Neuronal stem cell (in vitro differentiated cells): ENCODE data around the gene THNSL1.

ENCODE experiments used
- DNase-seq: peaks from one replicate; pipeline ENCODE4 v3.0.0-alpha.2; 2013; ENCODE audit warnings: low spot score
- H2AFZ ChIP-seq: one replicate; pipeline ENCODE4 v1.6.1; 2013; ENCODE audit warnings: mild to moderate bottlenecking, low read length, inconsistent platforms
- H2AK5ac ChIP-seq: 2 replicates; pipeline ENCODE4 v1.6.1; 2013; ENCODE audit warnings: low read depth, mild to moderate bottlenecking, inconsistent platforms, low read length, moderate library complexity, mixed read lengths
- H2BK120ac ChIP-seq: 2 replicates; pipeline ENCODE4 v1.6.1; 2013; ENCODE audit warnings: low read depth, mild to moderate bottlenecking, inconsistent platforms, low read length, moderate library complexity, mixed read lengths
- H2BK12ac ChIP-seq: one replicate; pipeline ENCODE4 v1.6.1; 2013; ENCODE audit warnings: low read length, inconsistent platforms
- H2BK15ac ChIP-seq: 2 replicates; pipeline ENCODE4 v1.6.1; 2013; ENCODE audit warnings: mild to moderate bottlenecking, low read length, inconsistent platforms, mixed read lengths
- H2BK5ac ChIP-seq: one replicate; pipeline ENCODE4 v1.6.1; 2013; ENCODE audit warnings: inconsistent platforms, mild to moderate bottlenecking, low read length, moderate library complexity
- H3K14ac ChIP-seq: one replicate; pipeline ENCODE4 v1.6.1; 2013; ENCODE audit warnings: low read length, inconsistent platforms
- H3K18ac ChIP-seq: 2 replicates; pipeline ENCODE4 v1.6.1; 2013; ENCODE audit warnings: low read length, inconsistent platforms
- H3K23ac ChIP-seq: 2 replicates; pipeline ENCODE4 v1.6.1; 2013; ENCODE audit warnings: low read depth, mild to moderate bottlenecking, mixed read lengths, low read length, inconsistent platforms; ENCODE audit not compliant: poor library complexity
- H3K27ac ChIP-seq: replicated peaks from 3 replicates; pipeline ENCODE4 v1.5.1; 2013; ENCODE audit warnings: low read length, inconsistent platforms
- H3K27me3 ChIP-seq, 3 experiments: 2 replicates each; pipeline ENCODE4 v1.6.1; 2013; ENCODE audit warnings: low read length in 3 of 3, mild to moderate bottlenecking in 2 of 3, inconsistent platforms in 1 of 3, low read depth in 1 of 3, mixed read lengths in 1 of 3, moderate library complexity in 1 of 3; ENCODE audit not compliant: control insufficient read depth in 3 of 3, insufficient read depth in 3 of 3
- H3K36me3 ChIP-seq, 2 donors: replicated peaks in 1 of 2; 2 replicates each; pipeline ENCODE4 v1.6.1; 2013; ENCODE audit warnings: low read length in 2 of 2; ENCODE audit not compliant: control insufficient read depth in 2 of 2, insufficient read depth in 2 of 2
- H3K4ac ChIP-seq: 2 replicates; pipeline ENCODE4 v1.6.1; 2013; ENCODE audit warnings: inconsistent platforms, mild to moderate bottlenecking, low read length, moderate library complexity
- H3K4me1 ChIP-seq, 2 donors: 1 replicate in 1 of 2; 2 replicates in 1 of 2; pipeline ENCODE4 v1.6.1; 2013; ENCODE audit warnings: low read length in 2 of 2, low read depth in 1 of 2; ENCODE audit not compliant: control insufficient read depth in 2 of 2, insufficient read depth in 1 of 2
- H3K4me2 ChIP-seq: one replicate; pipeline ENCODE4 v1.6.1; 2013; ENCODE audit warnings: mild to moderate bottlenecking, low read length, inconsistent platforms; ENCODE audit not compliant: insufficient read depth, poor library complexity, severe bottlenecking
- H3K4me3 ChIP-seq, 2 donors: 2 replicates each; pipeline ENCODE4 v1.5.1; 2013; ENCODE audit warnings: low read length in 2 of 2, mild to moderate bottlenecking in 2 of 2, inconsistent platforms in 1 of 2, moderate library complexity in 1 of 2
- H3K79me1 ChIP-seq: one replicate; pipeline ENCODE4 v1.6.1; 2013; ENCODE audit warnings: low read depth, mild to moderate bottlenecking, inconsistent platforms, low read length, moderate library complexity
- H3K9ac ChIP-seq: one replicate; pipeline ENCODE4 v1.6.1; 2013; ENCODE audit warnings: mild to moderate bottlenecking, low read depth, low read length, inconsistent platforms; ENCODE audit not compliant: poor library complexity
- H3K9me3 ChIP-seq, 2 donors: replicated peaks in 1 of 2; 2 replicates each; pipeline versions ENCODE3 to v1.6.1; 2013; ENCODE audit warnings: low read length in 2 of 2, mild to moderate bottlenecking in 2 of 2, inconsistent platforms in 1 of 2, low read depth in 1 of 2, mixed read lengths in 1 of 2, moderate library complexity in 1 of 2; ENCODE audit not compliant: control insufficient read depth in 2 of 2, insufficient read depth in 1 of 2
- H4K8ac ChIP-seq: one replicate; pipeline ENCODE4 v1.6.1; 2013; ENCODE audit warnings: low read depth, mild to moderate bottlenecking, inconsistent platforms, low read length, moderate library complexity
- H4K91ac ChIP-seq: one replicate; pipeline ENCODE4 v1.6.1; 2013; ENCODE audit warnings: low read length, low read depth, mild to moderate bottlenecking, inconsistent platforms; ENCODE audit not compliant: poor library complexity
- WGBS, 2 donors: extraction: QIAGEN DNeasy Blood & Tissue Kit; methylation state at CpG; one replicate each; pipeline ENCODE4 v1.1.7; 2013; ENCODE audit warnings: missing lambda C conversion rate in 2 of 2, mixed read lengths in 1 of 2; ENCODE audit not compliant: insufficient read length in 2 of 2, insufficient replicate concordance in 1 of 2; ENCODE audit errors: extremely low coverage in 2 of 2; 5-methylcytosine and 5-hydroxymethylcytosine counted together

The THNSL1 gene

DNA sequence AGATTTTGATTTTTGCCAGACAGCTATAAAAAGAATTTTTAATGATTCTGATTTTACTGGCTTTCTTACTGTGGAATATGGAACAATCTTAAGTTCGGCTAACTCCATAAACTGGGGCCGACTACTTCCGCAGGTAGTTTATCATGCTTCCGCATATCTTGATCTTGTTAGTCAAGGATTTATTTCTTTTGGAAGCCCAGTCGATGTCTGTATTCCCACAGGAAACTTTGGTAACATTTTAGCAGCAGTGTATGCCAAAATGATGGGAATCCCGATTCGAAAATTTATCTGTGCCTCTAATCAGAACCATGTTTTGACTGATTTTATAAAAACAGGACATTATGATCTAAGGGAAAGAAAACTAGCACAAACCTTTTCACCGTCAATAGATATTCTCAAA lies 8.1 kb downstream of the THNSL1 start:
- Histone ChIP-seq H2BK15ac (no peak overlapping the region), H3K27ac (no peak overlapping the region), H3K9me3 (no peaks in the 10 kb centered on the region), H2BK5ac (no peak overlapping the region), H3K79me1 (no peaks in the 10 kb centered on the region), H3K27me3 (no peaks in the 10 kb centered on the region), H3K9ac (no peak overlapping the region), H3K36me3 (peaks cover 0 to 7% of the 10 kb centered on the region in 2 donors), H3K4me3 (no peak overlapping the region), H3K4ac (no peak overlapping the region), H2BK120ac (no peak overlapping the region), H3K4me1 (no peaks in the 10 kb centered on the region), H3K23ac (no peak overlapping the region), H3K18ac (no peak overlapping the region), H4K91ac (no peak overlapping the region), H3K4me2 (no peak overlapping the region), H2BK12ac (no peak overlapping the region), H4K8ac (no peak overlapping the region), H2AK5ac (no peak overlapping the region), H3K14ac (no peak overlapping the region), H2AFZ (no peak overlapping the region)
- no CpG with 5 or more reads among the region's 8 CpGs for WGBS, 2 donors
- DNase-seq, result no peak

DNA sequence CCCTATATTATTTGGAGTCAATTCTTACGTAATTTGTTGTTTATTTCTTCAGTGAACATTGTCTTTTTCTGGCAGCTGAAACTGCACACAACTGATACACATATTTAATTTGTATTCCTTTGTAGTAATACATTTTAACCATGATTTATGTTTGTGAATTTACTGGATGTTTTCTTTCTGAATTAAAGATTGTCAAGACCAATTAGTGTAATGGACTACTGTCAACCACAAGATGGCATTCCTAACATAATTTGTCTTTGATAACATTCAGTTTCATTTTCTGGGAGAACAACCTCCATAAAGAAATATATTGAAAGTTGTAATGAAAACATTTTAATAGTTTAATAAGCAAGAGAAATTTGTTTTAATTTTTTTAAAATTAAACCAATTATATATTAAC lies 10.1 kb downstream of the THNSL1 start:
- WGBS, 2 donors, result no CpG with 5 or more reads among the region's 1 CpG
- H2BK15ac ChIP-seq, result no peak overlapping the region
- no peak overlapping the region for H2BK120ac ChIP-seq
- H2BK5ac ChIP-seq, result no peak overlapping the region
- DNase-seq, result no peak
- no peaks in the 10 kb centered on the region for H3K4me1 ChIP-seq
- no peak overlapping the region for H4K8ac ChIP-seq
- no peaks in the 10 kb centered on the region for H3K27me3 ChIP-seq
- no peak overlapping the region for H3K18ac ChIP-seq
- no peak overlapping the region for H2AK5ac ChIP-seq
- H3K79me1 ChIP-seq, result no peaks in the 10 kb centered on the region
- no peak overlapping the region for H4K91ac ChIP-seq
- H2AFZ ChIP-seq, result no peak overlapping the region
- peaks cover 0 to 7% of the 10 kb centered on the region in 2 donors for H3K36me3 ChIP-seq
- no peak overlapping the region for H3K4ac ChIP-seq
- no peak overlapping the region for H3K14ac ChIP-seq
- no peak overlapping the region for H3K9ac ChIP-seq
- no peak overlapping the region for H3K27ac ChIP-seq
- H3K9me3 ChIP-seq, result no peaks in the 10 kb centered on the region
- no peak overlapping the region for H3K4me3 ChIP-seq
- H3K23ac ChIP-seq, result no peak overlapping the region
- no peak overlapping the region for H2BK12ac ChIP-seq
- no peak overlapping the region for H3K4me2 ChIP-seq

DNA sequence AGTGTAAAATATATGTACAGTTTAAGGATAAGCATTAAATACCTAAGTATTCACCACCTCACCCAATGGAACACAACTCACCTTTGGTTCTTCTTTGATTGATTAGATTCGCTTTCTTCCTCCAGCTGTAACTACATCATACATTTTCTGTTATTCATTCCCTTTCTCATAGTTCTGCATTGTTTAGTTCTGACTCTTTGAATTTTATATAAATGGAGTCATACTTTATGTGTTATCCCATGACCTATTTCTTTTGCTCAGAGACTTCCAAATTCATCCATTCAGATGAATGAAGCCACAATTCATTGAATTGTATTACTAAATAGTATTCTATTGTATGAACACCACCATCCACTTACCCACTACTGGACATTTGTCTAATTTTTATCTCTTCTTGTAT lies 12.3 kb downstream of the THNSL1 start:
- Histone ChIP-seq H4K8ac (no peak overlapping the region), H3K4me1 (no peaks in the 10 kb centered on the region)

DNA sequence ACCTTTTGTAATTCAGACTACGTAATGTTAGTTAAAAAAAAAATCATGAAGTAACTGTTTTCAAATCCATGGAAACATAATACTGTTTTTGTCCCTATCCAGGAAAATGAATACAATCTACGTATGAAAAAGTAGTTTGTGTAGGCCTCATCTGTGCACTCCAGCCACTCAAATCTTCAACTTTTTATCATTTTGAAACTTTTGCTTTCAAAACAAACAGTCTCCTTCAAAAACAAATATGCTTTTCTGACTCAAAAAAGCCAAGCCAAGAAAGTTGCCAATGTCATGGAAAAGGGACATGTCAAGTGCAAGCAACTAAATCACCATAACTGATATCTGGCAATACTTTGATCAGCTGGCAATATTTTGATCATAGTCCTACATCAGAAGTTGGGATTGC lies 13.1 kb downstream of the THNSL1 start:
- H3K27me3 ChIP-seq, result no peaks in the 10 kb centered on the region
- no peak overlapping the region for H2BK12ac ChIP-seq
- no peak overlapping the region for H2BK5ac ChIP-seq
- DNase-seq, result no peak
- no peak overlapping the region for H3K18ac ChIP-seq
- no peak overlapping the region for H3K23ac ChIP-seq
- no peak overlapping the region for H2AK5ac ChIP-seq
- no peak overlapping the region for H3K4ac ChIP-seq
- H4K91ac ChIP-seq, result no peak overlapping the region
- H3K4me1 ChIP-seq, result no peaks in the 10 kb centered on the region
- no CpG with 5 or more reads among the region's 2 CpGs for WGBS, 2 donors
- no peak overlapping the region for H2BK120ac ChIP-seq
- H3K9me3 ChIP-seq, result no peaks in the 10 kb centered on the region
- H3K9ac ChIP-seq, result no peak overlapping the region
- H3K4me2 ChIP-seq, result no peak overlapping the region
- H3K4me3 ChIP-seq, result no peak overlapping the region
- no peak overlapping the region for H2AFZ ChIP-seq
- no peak overlapping the region for H4K8ac ChIP-seq
- no peaks in the 10 kb centered on the region for H3K79me1 ChIP-seq
- no peaks in the 10 kb centered on the region for H3K36me3 ChIP-seq
- no peak overlapping the region for H3K27ac ChIP-seq
- H3K14ac ChIP-seq, result no peak overlapping the region
- H2BK15ac ChIP-seq, result no peak overlapping the region

More for the DNA sequence above, 12.3 kb downstream of the THNSL1 start:
- no peak overlapping the region for H3K9ac ChIP-seq
- no peak for DNase-seq
- H3K4ac ChIP-seq, result no peak overlapping the region
- no peak overlapping the region for H3K23ac ChIP-seq
- no peaks in the 10 kb centered on the region for H3K27me3 ChIP-seq
- H3K4me3 ChIP-seq, result no peak overlapping the region
- no peak overlapping the region for H3K18ac ChIP-seq
- H2AK5ac ChIP-seq, result no peak overlapping the region
- H2BK5ac ChIP-seq, result no peak overlapping the region
- H2BK12ac ChIP-seq, result no peak overlapping the region
- no peaks in the 10 kb centered on the region for H3K79me1 ChIP-seq
- no peak overlapping the region for H3K14ac ChIP-seq
- no peak overlapping the region for H3K4me2 ChIP-seq
- no peak overlapping the region for H2BK15ac ChIP-seq
- H2AFZ ChIP-seq, result no peak overlapping the region
- H3K9me3 ChIP-seq, result no peaks in the 10 kb centered on the region
- H2BK120ac ChIP-seq, result no peak overlapping the region
- no CpG with 5 or more reads among the region's 1 CpG for WGBS, 2 donors
- H3K27ac ChIP-seq, result no peak overlapping the region
- no peak overlapping the region for H4K91ac ChIP-seq
- H3K36me3 ChIP-seq, result no peaks in the 10 kb centered on the region
